Smooth muscle cell (in vitro differentiated cells): ENCODE data around the gene BMPR1B. TPM values are rescaled to one million over a fixed set of nuclear protein-coding genes. Genes with fewer than 3 reads are reported as not detected.
"Not testable (repeated sequence)": the region's sequence is repeated elsewhere in the genome, so short reads cannot be mapped to it uniquely, and the experiment has no call there.

Source experiments
- DNase-seq: peaks from one replicate; lab custom pipeline; 2025; ENCODE audit not compliant: unreplicated experiment; lab: John Stamatoyannopoulos, UW
- H2AFZ ChIP-seq: fragments of 200-600 bp; sonication (generic); 2 replicates; pipeline ENCODE4 v1.6.0; 2016; ENCODE audit warnings: antibody characterized with exemption, low read depth, mild to moderate bottlenecking
- H3F3A ChIP-seq: fragments of 200-600 bp; sonication (generic); 2 replicates; pipeline ENCODE4 v1.6.0; 2017; ENCODE audit warnings: antibody characterized with exemption, low read depth
- H3K27ac ChIP-seq: fragments of 200-600 bp; sonication (generic); 2 replicates; pipeline ENCODE4 v1.5.1; 2016; ENCODE audit warnings: low read depth, mild to moderate bottlenecking
- H3K27me3 ChIP-seq: fragments of 200-600 bp; sonication (generic); 2 replicates; pipeline ENCODE4 v1.6.1; 2016; ENCODE audit warnings: low read depth, mild to moderate bottlenecking
- H3K36me3 ChIP-seq: fragments of 200-600 bp; sonication (generic); 2 replicates; pipeline ENCODE4 v1.5.1; 2016; ENCODE audit warnings: low read depth
- H3K4me1 ChIP-seq: fragments of 200-600 bp; sonication (generic); 2 replicates; pipeline ENCODE4 v1.5.1; 2016; ENCODE audit warnings: low read depth
- H3K4me2 ChIP-seq: fragments of 200-600 bp; sonication (generic); 2 replicates; pipeline ENCODE4 v1.6.0; 2016; ENCODE audit warnings: mild to moderate bottlenecking
- H3K4me3 ChIP-seq: fragments of 200-600 bp; sonication (generic); 2 replicates; pipeline ENCODE4 v1.5.1; 2016; ENCODE audit warnings: mild to moderate bottlenecking
- H3K79me2 ChIP-seq: fragments of 200-600 bp; sonication (generic); 2 replicates; pipeline ENCODE4 v1.6.0; 2016; ENCODE audit warnings: low read depth, mild to moderate bottlenecking
- H3K9ac ChIP-seq: fragments of 200-600 bp; sonication (generic); 2 replicates; pipeline ENCODE4 v1.6.0; 2016; ENCODE audit warnings: low read depth
- H3K9me3 ChIP-seq: fragments of 200-600 bp; sonication (generic); replicated peaks from 2 replicates; pipeline ENCODE4 v1.5.1; 2016; ENCODE audit warnings: low read depth
- H4K20me1 ChIP-seq: fragments of 200-600 bp; sonication (generic); 2 replicates; pipeline ENCODE4 v1.6.0; 2016; ENCODE audit warnings: low read depth
- WGBS: methylation state at CpG from one replicate; pipeline ENCODE4 v1.1.7; 2016; ENCODE audit warnings: low lambda C conversion rate; 5-methylcytosine and 5-hydroxymethylcytosine counted together
- polyA plus RNA-seq: library from polyadenylated mRNA; unstranded; fragments of >200 nt; fragmentation: Nextera tagmentation; extraction: Ambion mirVana; gene quantifications from 2 replicates; pipeline ENCODE4 v1.2.1, GENCODE V29; 2016
- total RNA-seq: library from RNA; depleted of rRNA; stranded (reverse); fragments of >200 nt; gene quantifications from 2 replicates; pipeline ENCODE4 v1.2.3, GENCODE V29; 2014
- TF ChIP-seq, protein P1 (sequence below): fragments of 200-600 bp; sonication (generic); IDR thresholded peaks from 2 replicates; pipeline ENCODE4 v1.5.1; 2017; ENCODE audit warnings: borderline replicate concordance, mild to moderate bottlenecking, antibody characterized with exemption; ENCODE audit not compliant: insufficient read depth, poor library complexity, severe bottlenecking

BMPR1B gene
- total and polyA plus RNA-seq, 2 experiments from 2014 or later, result 0.03 to 1.2 TPM

DNA sequence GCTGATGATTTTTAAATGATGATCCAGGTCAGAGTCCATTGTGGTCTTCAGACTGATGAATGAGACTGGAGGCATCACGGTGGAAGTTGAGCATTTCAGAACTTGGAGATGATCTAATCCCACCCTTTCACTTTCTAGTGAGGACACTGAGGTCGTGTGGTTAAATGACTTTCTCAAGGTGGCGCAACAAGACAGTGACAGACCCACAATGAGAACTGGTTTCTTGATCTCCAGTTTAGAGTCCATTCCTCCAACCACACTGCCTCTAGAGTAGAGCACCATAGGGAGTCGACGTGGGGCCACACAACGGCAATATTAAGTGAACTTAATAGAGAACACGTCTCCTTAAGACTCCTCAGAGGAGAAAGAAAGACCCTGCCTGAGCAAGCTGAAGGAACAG is 410.1 kb downstream of the BMPR1B start:
- Histone ChIP-seq H3K36me3 (no peaks in the 10 kb centered on the region), H3K79me2 (no peaks in the 10 kb centered on the region), H3K9ac (no peak overlapping the region), H3K9me3 (no peaks in the 10 kb centered on the region), H3K4me2 (no peak overlapping the region), H3K27ac (no peak overlapping the region), H2AFZ (no peak overlapping the region), H3K4me3 (no peak overlapping the region), H4K20me1 (no peaks in the 10 kb centered on the region), H3F3A (no peaks in the 10 kb centered on the region), H3K27me3 (no peaks in the 10 kb centered on the region), H3K4me1 (no peaks in the 10 kb centered on the region)
- 82% methylated on average over 7 of the region's 7 CpGs for WGBS
- DNase-seq, result no peak
- TF ChIP-seq, protein P1, sequence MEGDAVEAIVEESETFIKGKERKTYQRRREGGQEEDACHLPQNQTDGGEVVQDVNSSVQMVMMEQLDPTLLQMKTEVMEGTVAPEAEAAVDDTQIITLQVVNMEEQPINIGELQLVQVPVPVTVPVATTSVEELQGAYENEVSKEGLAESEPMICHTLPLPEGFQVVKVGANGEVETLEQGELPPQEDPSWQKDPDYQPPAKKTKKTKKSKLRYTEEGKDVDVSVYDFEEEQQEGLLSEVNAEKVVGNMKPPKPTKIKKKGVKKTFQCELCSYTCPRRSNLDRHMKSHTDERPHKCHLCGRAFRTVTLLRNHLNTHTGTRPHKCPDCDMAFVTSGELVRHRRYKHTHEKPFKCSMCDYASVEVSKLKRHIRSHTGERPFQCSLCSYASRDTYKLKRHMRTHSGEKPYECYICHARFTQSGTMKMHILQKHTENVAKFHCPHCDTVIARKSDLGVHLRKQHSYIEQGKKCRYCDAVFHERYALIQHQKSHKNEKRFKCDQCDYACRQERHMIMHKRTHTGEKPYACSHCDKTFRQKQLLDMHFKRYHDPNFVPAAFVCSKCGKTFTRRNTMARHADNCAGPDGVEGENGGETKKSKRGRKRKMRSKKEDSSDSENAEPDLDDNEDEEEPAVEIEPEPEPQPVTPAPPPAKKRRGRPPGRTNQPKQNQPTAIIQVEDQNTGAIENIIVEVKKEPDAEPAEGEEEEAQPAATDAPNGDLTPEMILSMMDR, result no peak

DNA sequence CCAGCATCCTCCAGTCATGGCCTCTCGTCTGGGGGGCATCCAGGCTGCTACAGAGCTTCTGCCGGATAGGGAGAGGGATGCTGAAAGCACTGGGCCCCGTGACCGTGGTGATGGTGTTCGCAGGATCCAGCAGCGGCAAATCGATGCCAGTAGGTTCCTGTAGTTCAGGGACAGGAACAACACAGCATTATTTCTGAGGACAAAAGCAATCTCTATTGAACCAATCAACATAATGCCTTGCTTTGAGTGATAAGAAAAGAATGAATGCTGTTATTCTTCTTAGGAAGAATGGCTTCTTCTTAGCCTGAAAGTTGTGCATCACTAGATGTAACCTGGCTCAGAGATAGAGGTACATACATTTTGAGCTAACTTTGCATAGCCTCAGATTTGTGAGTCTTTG is 412.4 kb downstream of the BMPR1B start:
- Histone ChIP-seq H3K79me2 (no peaks in the 10 kb centered on the region), H3F3A (no peaks in the 10 kb centered on the region), H2AFZ (no peak overlapping the region), H3K27me3 (no peaks in the 10 kb centered on the region), H4K20me1 (no peaks in the 10 kb centered on the region), H3K9ac (no peak overlapping the region), H3K27ac (no peak overlapping the region), H3K4me2 (no peak overlapping the region), H3K9me3 (no peaks in the 10 kb centered on the region), H3K36me3 (no peaks in the 10 kb centered on the region), H3K4me1 (no peaks in the 10 kb centered on the region), H3K4me3 (no peak overlapping the region)
- DNase-seq, result no peak
- 97% methylated on average over 7 of the region's 7 CpGs for WGBS
- TF ChIP-seq, protein P1, result no peak

DNA sequence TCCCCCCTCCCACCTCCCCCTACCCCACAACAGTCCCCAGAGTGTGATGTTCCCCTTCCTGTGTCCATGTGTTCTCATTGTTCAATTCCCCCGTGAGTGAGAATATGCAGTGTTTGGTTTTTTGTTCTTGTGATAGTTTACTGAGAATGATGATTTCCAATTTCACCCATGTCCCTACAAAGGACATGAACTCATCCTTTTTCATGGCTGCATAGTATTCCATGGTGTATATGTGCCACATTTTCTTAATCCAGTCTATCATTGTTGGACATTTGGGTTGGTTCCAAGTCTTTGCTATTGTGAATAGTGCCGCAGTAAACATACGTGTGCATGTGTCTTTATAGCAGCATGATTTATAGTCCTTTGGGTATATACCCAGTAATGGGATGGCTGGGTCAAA is 413.6 kb downstream of the BMPR1B start:
- not testable (repeated sequence) for H3F3A ChIP-seq

DNA sequence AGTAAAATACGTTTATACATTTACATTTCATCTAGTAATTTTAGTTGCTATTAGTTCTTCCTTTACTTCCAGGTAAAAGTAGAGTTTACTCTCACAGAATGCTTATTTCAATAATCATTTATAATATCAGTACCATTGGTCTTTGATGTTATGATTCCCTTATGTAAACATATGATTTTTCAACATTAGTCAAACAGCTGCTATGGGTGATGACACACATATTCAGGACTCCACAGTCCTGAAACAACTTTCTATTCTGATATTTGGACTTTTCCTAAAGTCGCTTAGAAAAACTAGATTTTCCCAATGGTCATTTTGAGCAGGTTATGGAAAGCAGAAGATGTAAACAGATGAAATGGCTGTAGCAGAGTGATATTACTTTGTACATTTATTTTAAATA is 421.2 kb downstream of the BMPR1B start:
- Histone ChIP-seq H3K27me3 (no peaks in the 10 kb centered on the region), H4K20me1 (no peaks in the 10 kb centered on the region), H3K9ac (no peak overlapping the region), H3F3A (no peaks in the 10 kb centered on the region), H2AFZ (no peak overlapping the region), H3K27ac (no peak overlapping the region), H3K4me1 (peaks cover 20% of the 10 kb centered on the region), H3K4me2 (no peak overlapping the region), H3K4me3 (no peak overlapping the region), H3K79me2 (no peaks in the 10 kb centered on the region), H3K9me3 (no peaks in the 10 kb centered on the region), H3K36me3 (no peaks in the 10 kb centered on the region)
- TF ChIP-seq, protein P1, result no peak
- WGBS, result 97% methylated on average over 2 of the region's 2 CpGs
- no peak for DNase-seq

More for the DNA sequence above, 413.6 kb downstream of the BMPR1B start:
- H3K36me3 ChIP-seq, H3K79me2 ChIP-seq, DNase-seq, H3K27ac ChIP-seq, H2AFZ ChIP-seq, H4K20me1 ChIP-seq, H3K4me2 ChIP-seq, H3K4me3 ChIP-seq, H3K4me1 ChIP-seq, H3K9ac ChIP-seq, H3K9me3 ChIP-seq, H3K27me3 ChIP-seq: not testable (repeated sequence)
- WGBS, result 94% methylated on average over 1 of the region's 3 CpGs
